Fibroblast of peridontal ligament (primary cell): Measurements from ENCODE around the gene LOXL4.

Source experiments
- DNase-seq: peaks from one replicate; pipeline ENCODE4 v3.0.0-alpha.2; 2010; ENCODE audit errors: extremely low read depth

LOXL4 gene

GRCh38 chr10:98295401-98295811 lies 27.4 kb upstream of the LOXL4 start:
- DNase-seq = no peak

- no peak for DNase-seq
These were observed 26.3 kb upstream of the LOXL4 start for GRCh38 chr10:98294270-98294627.

- no peak for DNase-seq
These were observed 25.7 kb upstream of the LOXL4 start for GRCh38 chr10:98293550-98294269.

GRCh38 chr10:98292971-98293370 lies 25.0 kb upstream of the LOXL4 start:
- DNase-seq = no peak

GRCh38 chr10:98289802-98290209 lies 21.8 kb upstream of the LOXL4 start:
- no peak for DNase-seq

- no peak for DNase-seq
These were observed 19.3 kb upstream of the LOXL4 start for GRCh38 chr10:98287321-98287720.

- DNase-seq = no peak
These were observed 18.4 kb upstream of the LOXL4 start for GRCh38 chr10:98286419-98286818.

GRCh38 chr10:98285416-98285815 lies 17.4 kb upstream of the LOXL4 start:
- DNase-seq = no peak

GRCh38 chr10:98276311-98276710 lies 8.3 kb upstream of the LOXL4 start:
- DNase-seq = no peak

- no peak for DNase-seq
These were observed 6.6 kb upstream of the LOXL4 start for GRCh38 chr10:98274562-98274961.

GRCh38 chr10:98273057-98273850 lies 5.3 kb upstream of the LOXL4 start:
- no peak for DNase-seq

- DNase-seq = no peak
These were observed 4.7 kb upstream of the LOXL4 start for GRCh38 chr10:98272656-98273055.

GRCh38 chr10:98272245-98272644 lies 4.3 kb upstream of the LOXL4 start:
- DNase-seq = no peak

GRCh38 chr10:98270786-98271185 lies 2.8 kb upstream of the LOXL4 start:
- no peak for DNase-seq

- DNase-seq = no peak
These were observed 2.2 kb upstream of the LOXL4 start for GRCh38 chr10:98270073-98270740.

GRCh38 chr10:98269435-98269912 lies 1.5 kb upstream of the LOXL4 start:
- peak; percentile 81 for DNase-seq

- no peak for DNase-seq
These were observed 869 bp upstream of the LOXL4 start for GRCh38 chr10:98268694-98269431.

- no peak for DNase-seq
These were observed 713 bp downstream of the LOXL4 start for GRCh38 chr10:98267069-98267893.

GRCh38 chr10:98266647-98267046 lies 1.3 kb downstream of the LOXL4 start:
- no peak for DNase-seq

- no peak for DNase-seq
These were observed 2.3 kb downstream of the LOXL4 start for GRCh38 chr10:98265403-98266378.
